ENCODE data around the gene SNX33. TPM values are rescaled to one million over a fixed set of nuclear protein-coding genes. Genes with fewer than 3 reads are reported as not detected.
"Not testable (repeated sequence)": the region's sequence is repeated elsewhere in the genome, so short reads cannot be mapped to it uniquely, and the experiment has no call there.

SNX33 gene
- total RNA-seq, 1 donor = 39.8 TPM

- no peaks in the 10 kb centered on the region for H3K79me2 ChIP-seq (ENCODE audit: insufficient read depth, low read length)
- no peaks in the 10 kb centered on the region for H4K20me1 ChIP-seq (ENCODE audit: insufficient read depth, low read length)
- H3K4me2 ChIP-seq (ENCODE audit: insufficient read depth, low read length) = no peak overlapping the region
- no peak for TF ChIP-seq CTCF (IDR thresholded peaks at IDR 0.05; ENCODE audit: extremely low read depth, low read depth, low read length)
- peak; percentile 67 for DNase-seq (ENCODE audit: insufficient read length, low spot score, missing footprints)
- no peaks in the 10 kb centered on the region for H3K9me3 ChIP-seq (ENCODE audit: low read depth, low read length)
- no peak overlapping the region for H3K4me3 ChIP-seq (ENCODE audit: insufficient read depth, low read length)
- no peaks in the 10 kb centered on the region for H3K36me3 ChIP-seq (ENCODE audit: insufficient read depth, low read length)
- no peaks in the 10 kb centered on the region for H3K27me3 ChIP-seq (ENCODE audit: insufficient read depth, low read length)
- no peak overlapping the region for H2AFZ ChIP-seq (ENCODE audit: low read length)
- no peak overlapping the region for H3K27ac ChIP-seq (ENCODE audit: low read depth, low read length)
- peaks cover 19% of the 10 kb centered on the region for H3K4me1 ChIP-seq (ENCODE audit: insufficient read depth, low read length)
Measured at GRCh38 chr15:75677465-75678323, 30.0 kb downstream of the SNX33 start.

GRCh38 chr15:75678324-75678690 is 30.6 kb downstream of the SNX33 start:
- not testable (repeated sequence) for H3K27ac ChIP-seq (ENCODE audit: low read depth, low read length); H3K4me2 ChIP-seq (ENCODE audit: insufficient read depth, low read length); H3K27me3 ChIP-seq (ENCODE audit: insufficient read depth, low read length); H3K79me2 ChIP-seq (ENCODE audit: insufficient read depth, low read length); H2AFZ ChIP-seq (ENCODE audit: low read length); H4K20me1 ChIP-seq (ENCODE audit: insufficient read depth, low read length); H3K36me3 ChIP-seq (ENCODE audit: insufficient read depth, low read length); DNase-seq (ENCODE audit: insufficient read length, low spot score, missing footprints); H3K4me3 ChIP-seq (ENCODE audit: insufficient read depth, low read length); H3K9me3 ChIP-seq (ENCODE audit: low read depth, low read length)
- H3K4me1 ChIP-seq (ENCODE audit: insufficient read depth, low read length) = peaks cover 13% of the 10 kb centered on the region

GRCh38 chr15:75680007-75680789 is 32.5 kb downstream of the SNX33 start:
- Histone ChIP-seq H3K4me3 (ENCODE audit: insufficient read depth, low read length) (no peak overlapping the region), H3K4me1 (ENCODE audit: insufficient read depth, low read length) (no peaks in the 10 kb centered on the region), H3K27me3 (ENCODE audit: insufficient read depth, low read length) (no peaks in the 10 kb centered on the region), H3K9me3 (ENCODE audit: low read depth, low read length) (no peaks in the 10 kb centered on the region), H3K36me3 (ENCODE audit: insufficient read depth, low read length) (no peaks in the 10 kb centered on the region), H4K20me1 (ENCODE audit: insufficient read depth, low read length) (no peaks in the 10 kb centered on the region), H3K4me2 (ENCODE audit: insufficient read depth, low read length) (no peak overlapping the region), H2AFZ (ENCODE audit: low read length) (no peak overlapping the region), H3K27ac (ENCODE audit: low read depth, low read length) (no peak overlapping the region), H3K79me2 (ENCODE audit: insufficient read depth, low read length) (peaks cover 3% of the 10 kb centered on the region)
- no peak for TF ChIP-seq CTCF (IDR thresholded peaks at IDR 0.05; ENCODE audit: extremely low read depth, low read depth, low read length)
- DNase-seq (ENCODE audit: insufficient read length, low spot score, missing footprints) = peak; percentile 80

GRCh38 chr15:75682181-75683135 is 34.7 kb downstream of the SNX33 start:
- peak; percentile 59 for DNase-seq (ENCODE audit: insufficient read length, low spot score, missing footprints)
- H3K4me1 ChIP-seq (ENCODE audit: insufficient read depth, low read length) = no peaks in the 10 kb centered on the region
- H2AFZ ChIP-seq (ENCODE audit: low read length) = no peak overlapping the region
- peaks cover 2% of the 10 kb centered on the region for H4K20me1 ChIP-seq (ENCODE audit: insufficient read depth, low read length)
- H3K4me2 ChIP-seq (ENCODE audit: insufficient read depth, low read length) = no peak overlapping the region
- no peaks in the 10 kb centered on the region for H3K36me3 ChIP-seq (ENCODE audit: insufficient read depth, low read length)
- peaks cover 3% of the 10 kb centered on the region for H3K79me2 ChIP-seq (ENCODE audit: insufficient read depth, low read length)
- no peak overlapping the region for H3K27ac ChIP-seq (ENCODE audit: low read depth, low read length)
- H3K4me3 ChIP-seq (ENCODE audit: insufficient read depth, low read length) = no peak overlapping the region
- TF ChIP-seq CTCF (IDR thresholded peaks at IDR 0.05; ENCODE audit: extremely low read depth, low read depth, low read length) = no peak
- no peaks in the 10 kb centered on the region for H3K27me3 ChIP-seq (ENCODE audit: insufficient read depth, low read length)
- H3K9me3 ChIP-seq (ENCODE audit: low read depth, low read length) = no peaks in the 10 kb centered on the region

All from osteoblast (primary cell).